ENCODE results near the gene ATP10A.

The ATP10A gene

GRCh38 chr15:25810631-25811091, 52.5 kb downstream of the ATP10A start:
- DNase-seq (ENCODE audit: low read depth) = no peak
- no peak overlapping the region for H3K4me3 ChIP-seq (replicated peaks; ENCODE audit: low read depth, low read length)
- TF ChIP-seq, protein P1, sequence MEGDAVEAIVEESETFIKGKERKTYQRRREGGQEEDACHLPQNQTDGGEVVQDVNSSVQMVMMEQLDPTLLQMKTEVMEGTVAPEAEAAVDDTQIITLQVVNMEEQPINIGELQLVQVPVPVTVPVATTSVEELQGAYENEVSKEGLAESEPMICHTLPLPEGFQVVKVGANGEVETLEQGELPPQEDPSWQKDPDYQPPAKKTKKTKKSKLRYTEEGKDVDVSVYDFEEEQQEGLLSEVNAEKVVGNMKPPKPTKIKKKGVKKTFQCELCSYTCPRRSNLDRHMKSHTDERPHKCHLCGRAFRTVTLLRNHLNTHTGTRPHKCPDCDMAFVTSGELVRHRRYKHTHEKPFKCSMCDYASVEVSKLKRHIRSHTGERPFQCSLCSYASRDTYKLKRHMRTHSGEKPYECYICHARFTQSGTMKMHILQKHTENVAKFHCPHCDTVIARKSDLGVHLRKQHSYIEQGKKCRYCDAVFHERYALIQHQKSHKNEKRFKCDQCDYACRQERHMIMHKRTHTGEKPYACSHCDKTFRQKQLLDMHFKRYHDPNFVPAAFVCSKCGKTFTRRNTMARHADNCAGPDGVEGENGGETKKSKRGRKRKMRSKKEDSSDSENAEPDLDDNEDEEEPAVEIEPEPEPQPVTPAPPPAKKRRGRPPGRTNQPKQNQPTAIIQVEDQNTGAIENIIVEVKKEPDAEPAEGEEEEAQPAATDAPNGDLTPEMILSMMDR (IDR thresholded peaks at IDR 0.05; ENCODE audit: low read length, missing control alignments) = no peak

- TF ChIP-seq, protein P1 (IDR thresholded peaks at IDR 0.05; ENCODE audit: low read length, missing control alignments) = no peak
- no peak for DNase-seq (ENCODE audit: low read depth)
- H3K4me3 ChIP-seq (replicated peaks; ENCODE audit: low read depth, low read length) = no peak overlapping the region
Measured at GRCh38 chr15:25810154-25810553, 53.0 kb downstream of the ATP10A start.

DNA sequence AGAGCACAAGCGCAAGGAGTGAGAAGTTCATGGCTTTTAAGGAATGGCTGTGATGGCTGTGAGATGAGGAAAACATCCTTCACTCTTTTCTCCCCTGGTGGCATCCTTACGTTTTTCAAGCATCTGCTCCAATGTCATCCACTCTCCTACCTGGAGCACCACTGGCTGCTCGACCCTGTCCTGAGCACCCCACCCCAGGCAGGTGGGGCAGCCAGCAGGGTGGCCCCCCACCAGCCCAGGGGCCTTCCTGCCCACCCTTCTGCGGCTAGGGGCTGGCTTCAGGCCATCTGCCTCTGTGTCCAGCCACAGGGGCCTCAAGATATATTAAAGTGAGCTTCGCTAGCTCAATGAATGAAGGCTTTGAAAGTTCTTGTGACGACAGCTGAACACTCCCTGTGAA, 56.1 kb downstream of the ATP10A start:
- no peak for DNase-seq (ENCODE audit: low read depth)
- H3K4me3 ChIP-seq (replicated peaks; ENCODE audit: low read depth, low read length) = no peak overlapping the region
- TF ChIP-seq, protein P1 (IDR thresholded peaks at IDR 0.05; ENCODE audit: low read length, missing control alignments) = no peak

DNA sequence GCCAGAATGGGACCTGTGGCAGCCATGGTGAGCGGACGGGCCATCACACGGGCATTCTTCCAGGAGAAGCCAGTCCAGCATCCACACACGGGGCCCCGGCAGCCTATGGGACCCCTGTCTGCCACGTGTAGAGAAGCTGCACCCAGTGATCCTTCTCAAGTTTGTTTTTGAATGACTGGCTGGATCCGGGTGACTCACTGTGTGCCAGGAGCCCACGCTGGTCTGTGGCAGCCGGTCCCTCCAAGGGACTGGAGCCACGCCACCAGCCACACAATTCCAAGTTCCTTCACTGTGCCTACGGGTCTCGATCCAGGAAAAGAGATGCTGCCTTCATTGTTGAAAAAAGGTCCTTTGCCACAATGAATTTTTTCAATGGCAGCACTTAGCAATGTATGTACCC, 58.1 kb downstream of the ATP10A start:
- TF ChIP-seq, protein P1 (IDR thresholded peaks at IDR 0.05; ENCODE audit: low read length, missing control alignments) = no peak
- H3K4me3 ChIP-seq (replicated peaks; ENCODE audit: low read depth, low read length) = no peak overlapping the region
- DNase-seq (ENCODE audit: low read depth) = no peak

GRCh38 chr15:25804451-25804850, 58.7 kb downstream of the ATP10A start:
- DNase-seq (ENCODE audit: low read depth) = no peak
- TF ChIP-seq, protein P1 (IDR thresholded peaks at IDR 0.05; ENCODE audit: low read length, missing control alignments) = no peak
- no peak overlapping the region for H3K4me3 ChIP-seq (replicated peaks; ENCODE audit: low read depth, low read length)

DNA sequence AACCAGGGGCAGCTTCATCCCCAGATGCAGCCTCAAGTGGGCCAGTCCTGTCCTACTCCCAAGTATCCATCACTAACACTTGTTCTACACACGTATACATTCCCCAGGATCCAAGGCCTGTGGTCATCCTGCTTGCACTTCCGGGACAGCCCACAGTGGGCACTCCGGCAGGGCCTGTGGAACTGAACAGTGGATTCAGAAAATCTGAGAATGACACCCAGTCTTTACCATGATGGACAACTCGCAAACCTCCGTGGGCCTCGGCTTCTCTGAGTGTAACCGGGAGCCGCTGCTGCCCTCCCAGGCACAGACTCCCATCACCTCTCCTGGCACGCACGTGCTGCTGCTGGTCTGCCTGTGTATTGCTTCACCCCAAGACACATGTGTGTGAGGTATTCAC, 59.6 kb downstream of the ATP10A start:
- DNase-seq (ENCODE audit: low read depth) = no peak
- H3K4me3 ChIP-seq (replicated peaks; ENCODE audit: low read depth, low read length) = no peak overlapping the region
- TF ChIP-seq, protein P1 (IDR thresholded peaks at IDR 0.05; ENCODE audit: low read length, missing control alignments) = no peak

DNA sequence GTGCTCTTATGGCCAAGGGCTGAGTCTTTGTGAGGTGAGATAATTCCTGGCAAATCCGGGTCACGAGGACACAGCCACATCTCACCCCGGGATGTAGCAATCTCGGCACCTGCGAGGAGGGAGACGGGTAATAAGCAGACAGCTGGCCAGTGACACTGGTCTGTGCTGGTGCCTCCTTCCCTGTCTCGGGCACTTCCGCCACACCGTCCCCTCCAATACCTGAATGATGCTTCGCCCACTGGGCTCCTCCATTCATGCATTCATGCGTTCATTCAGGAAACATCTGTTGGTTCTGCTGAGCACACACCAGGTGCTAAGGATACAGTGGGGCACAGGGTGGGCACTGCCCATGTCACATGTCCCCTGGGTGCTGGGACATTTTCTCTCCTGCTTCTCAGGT, 60.1 kb downstream of the ATP10A start:
- TF ChIP-seq, protein P1 (IDR thresholded peaks at IDR 0.05; ENCODE audit: low read length, missing control alignments) = no peak
- H3K4me3 ChIP-seq (replicated peaks; ENCODE audit: low read depth, low read length) = no peak overlapping the region
- DNase-seq (ENCODE audit: low read depth) = no peak

Data from fibroblast of pulmonary artery (primary cell).